HepG2 (cell line): ENCODE measurements around the gene RGS6. TPM values are rescaled to one million over a fixed set of nuclear protein-coding genes. Genes with fewer than 3 reads are reported as not detected.
"Not testable (repeated sequence)": the region's sequence is repeated elsewhere in the genome, so short reads cannot be mapped to it uniquely, and the experiment has no call there.

Experiments used
- ATAC-seq: fragments of 200-7000 bp; cut with Tn5 transposase; 3 replicates; pipeline ENCODE4 v1.9.1; 2020; ENCODE audit warnings: mild to moderate bottlenecking, moderate library complexity
- BruUV-seq: library from RNA; stranded (reverse); fragments of 400-500 nt; replicated peaks from 2 replicates; lab custom pipeline; 2021; lab: Mats Ljungman, UMichigan
- CTCF ChIA-PET: fragments of 300-600 bp; formaldehyde crosslinking; extraction: SDS; loops from one replicate; lab custom pipeline; 2021; ENCODE audit warnings: low total read pairs, inconsistent platforms, low intra/inter-chr PET ratio; lab: Yijun Ruan, JAX
- POLR2A ChIA-PET: fragments of 350-600 bp; sonication (Branson Sonifier 250); formaldehyde crosslinking; loops from one replicate; lab custom pipeline; 2020; ENCODE audit warnings: antibody characterized with exemption, inconsistent platforms; lab: Yijun Ruan, JAX
- DNase-seq: peaks from one replicate; pipeline ENCODE4 v3.0.0-alpha.2; 2015; ENCODE audit warnings: low spot score
- FAIRE-seq: peaks from 3 replicates; lab custom pipeline; 2011; peaks lifted over from hg19 to GRCh38; lab: Jason Lieb, UNC
- H2AFZ ChIP-seq: one replicate; pipeline ENCODE4 v1.6.1; 2011; ENCODE audit warnings: low read length, inconsistent platforms
- H3K27ac ChIP-seq: fragments of 300-600 bp; 3 replicates; pipeline ENCODE4 v1.8.0; 2011; ENCODE audit warnings: mixed run types, mild to moderate bottlenecking, mixed read lengths, low read length, inconsistent platforms; ENCODE audit not compliant: insufficient read depth; ENCODE audit errors: extremely low read length
- H3K27me3 ChIP-seq, 2 experiments: fragments of 200-600 bp in 1 of 2; 2 replicates in 1 of 2; 3 replicates in 1 of 2; pipeline versions ENCODE4 v1.6.0 to v1.8.0; 2011; ENCODE audit warnings: low read length in 2 of 2, mild to moderate bottlenecking in 2 of 2, moderate library complexity in 2 of 2, inconsistent platforms in 1 of 2; ENCODE audit not compliant: insufficient read depth in 2 of 2, control insufficient read depth in 1 of 2
- H3K36me3 ChIP-seq, 2 experiments: fragments of 200-600 bp in 1 of 2; replicated peaks in 1 of 2; 2 replicates in 1 of 2; 3 replicates in 1 of 2; pipeline versions ENCODE4 v1.5.1 to v1.8.0; 2011; ENCODE audit warnings: low read length in 2 of 2, inconsistent platforms in 1 of 2; ENCODE audit not compliant: insufficient read depth in 2 of 2, control insufficient read depth in 1 of 2
- H3K4me1 ChIP-seq: 2 replicates; pipeline ENCODE4 v1.5.1; 2012; ENCODE audit warnings: low read length, inconsistent platforms; ENCODE audit not compliant: insufficient read depth
- H3K4me2 ChIP-seq: 2 replicates; pipeline ENCODE4 v1.6.0; 2011; ENCODE audit warnings: low read depth, low read length, inconsistent platforms
- H3K4me3 ChIP-seq, 3 experiments: fragments of 200-600 bp in 1 of 3; sonication (generic), shearing (Covaris generic) in 1 of 3; replicated peaks in 1 of 3; 2 replicates each; pipeline ENCODE4 v1.5.1; 2011 to 2016; ENCODE audit warnings: low read length in 3 of 3, inconsistent platforms in 2 of 3, low read depth in 2 of 3, mild to moderate bottlenecking in 2 of 3, control low read depth in 1 of 3, mixed read lengths in 1 of 3; ENCODE audit not compliant: insufficient read depth in 1 of 3
- H3K79me2 ChIP-seq: one replicate; pipeline ENCODE4 v1.6.1; 2011; ENCODE audit warnings: low read length, inconsistent platforms; ENCODE audit not compliant: insufficient read depth
- H3K9ac ChIP-seq: 2 replicates; pipeline ENCODE4 v1.6.0; 2011; ENCODE audit warnings: mild to moderate bottlenecking, low read depth, low read length, inconsistent platforms; ENCODE audit not compliant: insufficient read depth
- H3K9me3 ChIP-seq: 2 replicates; pipeline ENCODE4 v1.5.1; 2012; ENCODE audit warnings: mild to moderate bottlenecking, low read length
- H4K20me1 ChIP-seq: 2 replicates; pipeline ENCODE4 v1.6.0; 2011; ENCODE audit warnings: inconsistent platforms, mild to moderate bottlenecking, low read length, moderate library complexity; ENCODE audit not compliant: insufficient read depth
- WGBS: methylation state at CpG from one replicate; pipeline ENCODE4 v1.1.6; 2017; ENCODE audit warnings: low lambda C conversion rate; 5-methylcytosine and 5-hydroxymethylcytosine counted together
- in situ Hi-C: cut with HindIII; loops from 2 replicates; pipeline ENCODE4 v1.10.0; 2017; ENCODE audit warnings: low pct_unique_long_range_greater_than_20kb; ENCODE audit not compliant: extremely low pct_ligation_motif_present
- intact Hi-C: fragments of 100-400 bp; cut with micrococcal nuclease; formaldehyde crosslinking; loops from one replicate; pipeline ENCODE4 v1.10.0; 2022; ENCODE audit not compliant: unreplicated experiment
- polyA plus RNA-seq, 8 experiments: library from polyadenylated mRNA; depleted of rRNA in 3 of 8; stranded (reverse) in 7 of 8; unstranded in 1 of 8; fragments of >200 nt; fragmentation: Illumina TruSeq in 4 of 8; extraction: Trizol in 4 of 8; gene quantifications; 2 replicates each; pipeline versions ENCODE4 v1.2.1 to v1.2.3, GENCODE V29; 2011 to 2016; ENCODE audit warnings: low read depth in 4 of 8, missing spikeins in 1 of 8, mixed read lengths in 1 of 8; ENCODE audit not compliant: insufficient read depth in 1 of 8
- total RNA-seq, 5 experiments: library from RNA; depleted of rRNA; stranded (reverse); fragments of >200 nt; fragmentation: Illumina TruSeq; extraction: Trizol; gene quantifications; 2 replicates each; pipeline ENCODE4 v1.2.3, GENCODE V29; 2016; ENCODE audit warnings: low read depth in 1 of 5

The RGS6 gene
- total and polyA plus RNA-seq, 2 of the 13 experiments (the other 11 are each of a cell fraction or from before 2014, with no cell fraction given): not detected

- DNase-seq, H4K20me1 ChIP-seq, H3K36me3 ChIP-seq, H2AFZ ChIP-seq, in situ Hi-C loops, H3K9ac ChIP-seq, H3K27me3 ChIP-seq, ATAC-seq, FAIRE-seq, H3K4me1 ChIP-seq, intact Hi-C loops, CTCF ChIA-PET, H3K4me2 ChIP-seq, H3K9me3 ChIP-seq, H3K4me3 ChIP-seq, H3K79me2 ChIP-seq, POLR2A ChIA-PET, H3K27ac ChIP-seq, BruUV-seq: not testable (repeated sequence)
- 8% methylated on average over 3 of the region's 3 CpGs for WGBS
Measured at GRCh38 chr14:71938273-71938672, 6.0 kb downstream of the RGS6 start.

- H3K27me3 ChIP-seq, in situ Hi-C loops, H3K9ac ChIP-seq, H3K4me2 ChIP-seq, intact Hi-C loops, H3K27ac ChIP-seq, CTCF ChIA-PET, POLR2A ChIA-PET, H3K79me2 ChIP-seq, H4K20me1 ChIP-seq, H3K9me3 ChIP-seq, H3K4me3 ChIP-seq, BruUV-seq, FAIRE-seq, ATAC-seq, H2AFZ ChIP-seq, DNase-seq, H3K36me3 ChIP-seq, H3K4me1 ChIP-seq: not testable (repeated sequence)
- 0% methylated on average over 1 of the region's 1 CpG for WGBS
Measured at GRCh38 chr14:71939344-71939743, 7.1 kb downstream of the RGS6 start.

- H3K4me2 ChIP-seq, BruUV-seq, in situ Hi-C loops, H3K9ac ChIP-seq, H3K4me3 ChIP-seq, H4K20me1 ChIP-seq, H3K36me3 ChIP-seq, CTCF ChIA-PET, POLR2A ChIA-PET, H3K27ac ChIP-seq, DNase-seq, FAIRE-seq, ATAC-seq, H3K27me3 ChIP-seq, H3K79me2 ChIP-seq, H3K9me3 ChIP-seq, intact Hi-C loops, H3K4me1 ChIP-seq, H2AFZ ChIP-seq: not testable (repeated sequence)
Measured at GRCh38 chr14:71940500-71940899, 8.3 kb downstream of the RGS6 start.

GRCh38 chr14:71941616-71942015 is 9.4 kb downstream of the RGS6 start:
- ATAC-seq, H3K4me1 ChIP-seq, H3K4me3 ChIP-seq, DNase-seq, intact Hi-C loops, H3K9ac ChIP-seq, BruUV-seq, H4K20me1 ChIP-seq, H3K36me3 ChIP-seq, FAIRE-seq, H3K79me2 ChIP-seq, H2AFZ ChIP-seq, in situ Hi-C loops, POLR2A ChIA-PET, H3K9me3 ChIP-seq, H3K27ac ChIP-seq, CTCF ChIA-PET, H3K27me3 ChIP-seq, H3K4me2 ChIP-seq: not testable (repeated sequence)
- WGBS: 7% methylated on average over 2 of the region's 2 CpGs
